ENCODE data around the gene MRPL12.
A peak's percentile ranks its signal among the peaks of the same experiment; 100 is the strongest.

The MRPL12 gene

DNA sequence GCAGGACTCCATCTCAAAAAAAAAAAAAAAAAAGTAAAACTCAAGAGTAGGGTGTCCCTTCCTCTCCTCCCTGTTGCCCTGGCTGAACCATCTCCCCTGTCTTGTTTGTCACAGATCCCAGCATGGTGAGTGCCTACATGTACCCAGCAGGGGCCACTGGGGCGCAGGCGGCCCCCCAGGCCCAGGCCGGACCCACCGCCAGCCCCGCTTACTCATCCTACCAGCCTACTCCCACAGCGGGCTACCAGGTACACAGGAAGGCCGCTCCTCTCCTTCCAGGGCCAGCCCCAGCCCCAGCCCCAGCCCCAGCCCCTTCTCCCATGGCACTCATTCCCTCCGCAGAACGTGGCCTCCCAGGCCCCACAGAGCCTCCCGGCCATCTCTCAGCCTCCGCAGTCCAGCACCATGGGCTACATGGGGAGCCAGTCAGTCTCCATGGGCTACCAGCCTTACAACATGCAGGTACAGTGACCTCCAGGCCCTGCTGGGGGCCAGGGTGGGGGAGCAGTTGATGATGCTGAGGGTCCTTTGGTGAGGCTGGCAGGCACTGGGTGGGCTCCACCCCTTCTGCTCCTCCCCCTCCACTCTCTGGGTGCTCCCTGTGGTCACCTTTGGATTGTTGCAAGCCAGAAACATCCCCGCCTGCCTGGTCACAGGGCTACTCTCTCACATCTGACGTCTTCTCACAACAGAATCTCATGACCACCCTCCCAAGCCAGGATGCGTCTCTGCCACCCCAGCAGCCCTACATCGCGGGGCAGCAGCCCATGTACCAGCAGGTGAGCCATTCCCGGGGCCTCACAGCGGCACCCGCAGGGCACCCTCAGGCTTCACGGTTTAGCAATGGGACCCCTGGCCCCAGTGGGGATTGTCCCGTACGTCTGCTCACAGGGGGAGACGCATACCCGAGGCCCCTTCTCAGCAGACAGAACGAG lies 2.5 kb upstream of the MRPL12 start:
- DNase-seq (ENCODE audit: low read depth in 3 of 3, low spot score in 1 of 3): no peak

DNA sequence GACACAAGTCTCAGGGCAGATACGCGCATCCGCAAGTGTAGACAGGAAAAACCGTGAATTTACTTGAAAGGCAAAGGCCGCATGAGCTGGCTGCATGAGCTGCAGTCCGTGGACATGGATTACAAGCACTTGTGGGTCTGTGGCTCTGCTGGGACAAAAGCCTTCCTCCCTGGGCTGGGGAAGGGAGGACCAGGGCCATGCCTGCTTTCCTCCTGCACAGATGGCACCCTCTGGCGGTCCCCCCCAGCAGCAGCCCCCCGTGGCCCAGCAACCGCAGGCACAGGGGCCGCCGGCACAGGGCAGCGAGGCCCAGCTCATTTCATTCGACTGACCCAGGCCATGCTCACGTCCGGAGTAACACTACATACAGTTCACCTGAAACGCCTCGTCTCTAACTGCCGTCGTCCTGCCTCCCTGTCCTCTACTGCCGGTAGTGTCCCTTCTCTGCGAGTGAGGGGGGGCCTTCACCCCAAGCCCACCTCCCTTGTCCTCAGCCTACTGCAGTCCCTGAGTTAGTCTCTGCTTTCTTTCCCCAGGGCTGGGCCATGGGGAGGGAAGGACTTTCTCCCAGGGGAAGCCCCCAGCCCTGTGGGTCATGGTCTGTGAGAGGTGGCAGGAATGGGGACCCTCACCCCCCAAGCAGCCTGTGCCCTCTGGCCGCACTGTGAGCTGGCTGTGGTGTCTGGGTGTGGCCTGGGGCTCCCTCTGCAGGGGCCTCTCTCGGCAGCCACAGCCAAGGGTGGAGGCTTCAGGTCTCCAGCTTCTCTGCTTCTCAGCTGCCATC lies 1.7 kb upstream of the MRPL12 start:
- no peak for DNase-seq (ENCODE audit: low read depth in 3 of 3, low spot score in 1 of 3)

DNA sequence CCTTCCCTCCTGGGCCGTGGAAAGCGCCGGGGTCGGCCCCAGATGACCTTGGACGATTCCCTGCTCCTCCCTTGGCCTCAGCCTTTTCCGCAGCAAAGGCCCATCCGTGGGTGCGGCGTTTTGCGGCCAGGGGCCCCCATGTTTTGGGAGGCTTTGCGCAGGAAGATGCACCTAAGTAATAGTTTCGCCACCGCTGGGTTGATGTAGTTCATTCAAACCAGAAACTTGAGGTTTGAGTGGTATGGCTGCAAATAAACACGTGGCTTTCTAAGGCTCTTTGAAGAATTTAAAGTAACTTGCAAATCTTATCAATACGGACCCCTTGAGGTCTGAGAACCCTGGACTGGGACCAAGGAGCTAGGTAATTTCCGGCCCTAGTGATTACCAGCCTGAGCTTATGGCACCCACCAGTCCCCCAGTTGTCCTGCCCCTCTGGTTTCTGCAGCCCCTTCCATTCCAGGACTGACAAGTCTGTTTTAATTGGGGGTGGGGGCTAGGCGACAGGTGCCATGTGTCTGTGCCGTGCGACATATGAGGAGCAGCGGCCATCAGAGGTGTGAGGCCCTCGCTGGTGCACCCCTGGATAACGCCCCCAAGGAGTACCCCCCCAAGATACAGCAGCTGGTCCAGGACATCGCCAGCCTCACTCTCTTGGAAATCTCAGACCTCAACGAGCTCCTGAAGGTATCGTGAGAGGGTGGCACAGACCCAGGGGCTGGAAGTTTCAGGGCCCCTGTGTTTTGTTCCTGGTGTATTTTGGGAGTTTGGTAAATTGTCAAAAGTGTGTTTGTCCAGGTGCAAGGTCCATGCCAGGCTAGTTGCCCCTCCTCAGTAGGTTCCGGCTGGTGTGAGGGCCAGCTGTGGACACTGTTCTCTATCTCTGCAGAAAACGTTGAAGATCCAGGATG lies 834 bp downstream of the MRPL12 start:
- DNase-seq (ENCODE audit: low read depth in 3 of 3, low spot score in 1 of 3): no peak

DNA sequence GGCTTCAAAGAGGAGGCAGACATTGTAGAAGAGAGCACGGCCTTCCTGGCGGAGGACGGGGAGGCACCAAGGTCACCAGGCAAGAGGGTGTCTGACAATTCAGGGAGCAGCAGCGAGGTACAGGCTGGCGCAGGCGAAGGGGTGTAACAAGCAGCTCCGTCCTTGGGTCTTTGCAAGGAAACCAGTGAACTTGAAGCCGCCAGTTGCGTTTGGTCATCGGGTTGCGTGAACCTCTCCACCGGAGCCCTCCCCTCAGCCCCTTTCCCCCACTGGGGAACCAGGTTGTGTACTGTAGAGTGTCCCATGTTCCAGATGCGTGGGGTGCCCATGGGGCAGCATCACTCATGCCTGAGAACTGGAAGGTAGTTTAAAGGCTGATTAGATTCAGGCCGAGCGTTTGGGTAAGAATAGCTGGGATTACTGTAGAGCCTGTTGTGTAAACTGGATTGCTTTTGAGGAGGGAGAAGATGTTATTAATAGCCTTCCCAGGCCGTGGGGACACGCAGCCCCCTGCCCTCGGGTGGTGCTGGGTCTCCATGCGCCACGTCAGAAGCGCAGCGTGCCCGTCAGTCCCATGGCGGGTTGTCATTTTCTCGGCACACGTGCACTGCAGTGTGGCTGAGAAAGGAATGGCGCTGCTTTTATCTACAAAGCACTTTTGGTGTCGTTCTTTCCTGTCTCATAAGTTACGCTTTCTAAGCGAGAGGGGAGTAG lies 2.5 kb downstream of the MRPL12 start:
- no peak for DNase-seq (ENCODE audit: low read depth in 3 of 3, low spot score in 1 of 3)

DNA sequence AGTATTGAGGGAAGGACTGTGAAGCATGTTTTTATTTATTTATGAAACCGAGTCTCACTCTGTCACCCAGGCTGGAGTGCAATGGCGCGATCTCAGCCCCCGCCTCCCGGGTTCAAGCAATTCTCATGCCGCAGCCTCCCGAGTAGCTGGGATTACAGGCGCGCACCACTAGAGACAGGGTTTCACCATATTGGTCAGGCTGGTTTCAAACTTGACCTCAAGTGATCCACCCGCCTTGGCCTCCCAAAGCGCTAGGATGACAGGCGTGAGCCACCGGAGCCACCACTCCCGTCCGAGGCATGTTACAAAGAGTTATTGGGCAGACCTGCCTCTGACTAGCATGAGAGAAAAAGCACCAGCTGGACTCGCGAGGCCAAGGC lies 3.1 kb downstream of the MRPL12 start:
- no peak for DNase-seq (ENCODE audit: low read depth in 3 of 3, low spot score in 1 of 3)

DNA sequence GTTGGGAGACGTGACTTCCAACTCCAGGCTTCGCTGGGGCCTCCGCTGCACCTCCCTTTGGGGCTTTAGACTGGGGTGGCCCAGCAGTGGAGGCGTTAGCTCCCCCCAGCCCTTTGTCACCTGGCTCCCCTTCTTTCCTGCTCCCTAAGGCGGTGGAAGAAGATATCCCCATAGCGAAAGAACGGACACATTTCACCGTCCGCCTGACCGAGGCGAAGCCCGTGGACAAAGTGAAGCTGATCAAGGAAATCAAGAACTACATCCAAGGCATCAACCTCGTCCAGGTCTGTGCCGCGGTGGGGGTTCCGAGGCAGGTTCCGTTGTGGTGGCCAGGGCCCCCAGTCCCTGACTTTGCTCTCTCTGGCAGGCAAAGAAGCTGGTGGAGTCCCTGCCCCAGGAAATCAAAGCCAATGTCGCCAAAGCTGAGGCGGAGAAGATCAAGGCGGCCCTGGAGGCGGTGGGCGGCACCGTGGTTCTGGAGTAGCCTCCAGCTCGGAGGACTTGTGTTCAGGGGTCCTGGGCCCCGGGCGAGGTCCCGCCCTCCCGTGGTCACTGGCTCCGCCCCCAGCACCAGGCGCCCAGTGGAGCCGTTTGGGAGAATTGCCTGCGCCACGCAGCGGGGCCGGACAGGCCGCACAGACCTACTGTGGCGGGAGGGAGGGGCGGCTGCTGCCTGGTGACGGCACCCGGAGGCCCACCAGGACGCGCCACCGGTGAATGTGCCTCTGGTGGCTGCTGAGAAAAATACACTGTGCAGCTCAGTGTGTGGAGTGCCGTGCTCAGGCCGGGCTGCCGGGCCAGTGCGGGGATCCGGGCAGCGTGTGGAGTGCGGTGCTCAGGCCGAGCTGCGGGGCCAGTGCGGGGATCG lies 3.8 kb downstream of the MRPL12 start:
- no peak for DNase-seq (ENCODE audit: low read depth in 3 of 3, low spot score in 1 of 3)

DNA sequence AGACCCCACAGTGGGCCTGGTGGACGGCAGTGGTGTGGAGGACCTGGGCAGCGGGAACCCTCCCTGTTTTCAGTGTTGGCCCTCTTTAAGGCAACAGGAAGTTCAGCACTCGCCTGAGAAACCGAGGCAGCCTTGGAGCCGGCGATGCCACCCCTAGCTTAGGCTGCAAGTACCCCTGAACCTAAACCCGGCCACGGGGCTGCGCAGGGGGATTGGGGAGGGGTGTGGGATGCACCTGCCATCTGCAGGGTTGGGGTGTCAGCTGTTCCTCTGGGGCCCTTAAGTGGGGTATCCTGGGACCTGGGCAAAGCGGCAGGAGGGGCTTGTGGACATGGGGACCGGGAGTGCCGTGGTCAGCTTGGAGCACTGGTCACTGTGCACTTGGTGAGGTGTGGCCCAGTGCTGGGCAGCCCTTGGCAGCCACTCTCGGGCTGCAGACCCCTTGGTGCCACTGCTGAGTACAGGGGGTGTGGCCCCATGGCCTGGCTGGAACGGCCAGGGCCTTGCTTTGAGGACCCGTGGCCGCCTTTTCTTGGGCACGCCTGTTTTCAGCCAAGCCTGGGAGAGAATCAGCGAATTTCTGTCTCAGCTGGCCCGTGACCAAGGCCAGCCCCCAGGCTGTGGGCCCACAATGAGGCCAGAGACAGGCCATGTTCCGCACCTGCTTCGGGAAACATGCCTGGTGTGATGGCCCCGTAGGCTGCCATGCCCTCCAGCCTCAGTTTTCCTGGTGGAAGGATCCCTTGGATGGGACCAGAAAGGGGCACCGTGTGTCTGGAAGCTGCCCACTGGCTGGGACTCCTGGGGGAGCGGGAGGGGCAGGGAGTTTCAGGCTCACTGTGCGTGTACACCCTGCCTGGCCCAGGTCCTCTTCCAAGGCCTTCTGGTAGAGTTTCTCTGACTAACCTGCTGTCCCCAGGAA lies 4.8 kb downstream of the MRPL12 start:
- DNase-seq (ENCODE audit: low read depth in 3 of 3, low spot score in 1 of 3): no peak

DNA sequence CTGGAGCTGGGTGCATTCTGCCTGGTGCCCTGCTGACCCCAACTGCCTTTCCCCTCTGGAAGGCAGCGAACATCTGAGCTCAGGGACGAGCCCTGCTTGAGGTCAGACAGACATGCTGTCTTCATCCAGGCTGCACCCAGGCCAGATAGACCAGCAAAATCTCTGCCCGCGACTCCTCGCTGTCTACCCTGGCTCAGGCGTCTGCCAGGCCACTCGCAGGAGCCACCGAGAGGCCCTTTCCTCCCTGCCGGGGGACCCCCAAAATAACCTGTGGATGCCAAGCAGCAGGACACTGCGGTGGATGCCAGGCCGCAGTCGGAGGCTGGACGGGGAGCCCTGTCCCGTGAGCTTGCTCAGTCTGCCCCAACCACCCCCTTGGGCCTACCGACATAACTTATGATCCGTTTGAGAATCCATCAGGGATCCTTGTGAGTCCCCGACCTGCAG lies 5.6 kb downstream of the MRPL12 start:
- no peak for DNase-seq (ENCODE audit: low read depth in 3 of 3, low spot score in 1 of 3)

DNA sequence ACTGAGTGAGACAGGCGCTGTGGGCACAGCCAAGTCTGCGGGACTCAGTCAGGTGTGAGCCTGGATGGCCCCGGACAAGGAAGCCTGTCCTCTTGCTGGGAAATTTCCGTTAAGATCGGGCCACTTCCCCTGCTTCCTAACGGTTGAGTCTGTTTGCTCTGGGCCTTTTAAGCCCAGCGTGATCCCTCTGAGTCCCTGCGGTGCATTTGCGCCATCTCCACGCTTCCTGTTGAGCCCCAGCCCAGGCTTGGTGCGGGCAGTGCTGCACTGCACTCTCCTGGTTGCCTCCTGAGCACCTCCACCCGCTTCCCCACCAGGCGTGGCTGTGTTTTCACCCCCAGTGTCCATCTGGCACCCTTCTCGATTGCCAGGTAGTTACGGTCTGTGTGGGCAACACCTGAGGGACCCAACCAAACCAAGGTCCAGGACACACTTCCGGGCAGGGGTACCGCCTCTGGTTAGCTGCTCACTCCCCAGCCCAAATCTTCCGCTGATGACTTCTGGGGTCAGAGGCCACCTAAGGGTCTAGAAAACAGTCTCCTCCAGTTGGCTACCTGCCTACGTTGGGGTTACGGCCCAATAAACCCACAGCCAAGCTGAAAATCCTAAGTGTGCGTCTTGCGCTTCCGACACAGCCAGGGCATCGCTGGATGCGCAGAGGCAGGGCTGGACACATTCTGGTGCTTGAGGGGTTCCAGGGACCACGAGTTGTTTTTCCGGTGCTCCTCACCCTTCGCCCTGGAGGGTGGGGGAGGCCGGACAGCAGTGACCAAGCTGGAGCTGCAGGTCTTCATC lies 7.5 kb downstream of the MRPL12 start:
- no peak for DNase-seq (ENCODE audit: low read depth in 3 of 3, low spot score in 1 of 3)

DNA sequence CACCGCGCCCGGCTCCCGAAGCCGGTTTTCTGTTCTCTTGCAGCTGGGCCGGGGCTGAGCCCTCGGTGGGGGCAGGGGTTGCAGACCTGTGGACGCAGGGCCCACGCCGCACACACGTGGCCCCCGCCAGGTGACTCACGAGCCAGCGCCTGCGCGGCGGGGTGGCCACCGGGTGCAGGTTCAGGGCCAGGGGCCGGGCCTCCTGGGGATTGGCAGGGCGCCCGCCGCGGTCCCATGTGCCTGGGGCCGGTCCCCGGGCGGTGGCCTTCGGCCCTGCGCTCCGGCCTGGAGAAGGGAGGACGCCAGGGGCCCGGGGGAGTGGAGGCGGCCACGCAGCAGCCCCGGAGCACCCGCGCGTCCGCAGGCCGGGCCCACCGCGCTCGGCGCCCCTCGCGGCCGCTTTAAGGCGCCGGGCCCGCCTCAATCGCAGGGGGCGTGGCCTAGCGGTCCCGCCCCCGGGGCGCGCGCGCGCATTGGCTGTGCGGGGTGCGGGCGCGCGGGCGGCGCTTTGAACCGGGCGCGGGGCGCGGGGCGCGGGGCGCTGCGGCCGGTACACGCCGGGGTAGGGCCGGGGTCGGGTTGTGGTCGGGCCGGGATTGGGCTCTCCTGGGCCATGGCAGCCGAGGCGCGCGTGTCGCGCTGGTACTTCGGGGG lies 8.8 kb downstream of the MRPL12 start, which contains the start of gene SLC25A10:
TSS of gene SLC25A10 (plus strand) at position 471 of the 654 bp plus-strand sequence. CDS start at position 614, 143 bp downstream.
- peak; percentile 31 to 70 (median 52) for DNase-seq (ENCODE audit: low read depth in 3 of 3, low spot score in 1 of 3)

DNA sequence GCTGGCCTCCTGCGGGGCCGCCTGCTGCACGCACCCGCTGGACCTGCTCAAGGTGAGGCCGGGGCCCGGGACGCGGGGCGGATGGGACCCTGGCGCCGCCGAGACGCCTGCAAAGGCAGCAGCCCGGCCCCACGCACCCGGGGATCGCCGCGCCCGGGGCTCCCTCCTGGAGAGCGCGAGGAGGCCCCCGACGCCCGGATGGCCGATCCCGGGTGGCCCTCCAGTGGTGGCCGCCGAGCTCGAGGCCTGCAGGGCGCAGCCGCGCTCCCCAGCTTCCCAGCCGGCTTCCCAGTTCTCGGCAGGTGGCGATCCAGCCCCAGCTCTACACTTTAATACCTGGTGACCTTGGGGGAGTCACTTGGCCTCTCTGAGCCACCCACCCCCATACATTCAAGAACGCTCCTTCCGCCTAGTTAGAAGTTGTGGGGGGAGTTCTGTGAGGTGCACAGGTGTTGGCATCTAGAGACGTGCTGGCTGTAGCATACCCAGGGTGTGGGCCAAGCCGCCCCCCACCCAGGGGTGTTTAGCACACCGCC lies 9.4 kb downstream of the MRPL12 start:
- no peak for DNase-seq (ENCODE audit: low read depth in 3 of 3, low spot score in 1 of 3)

DNA sequence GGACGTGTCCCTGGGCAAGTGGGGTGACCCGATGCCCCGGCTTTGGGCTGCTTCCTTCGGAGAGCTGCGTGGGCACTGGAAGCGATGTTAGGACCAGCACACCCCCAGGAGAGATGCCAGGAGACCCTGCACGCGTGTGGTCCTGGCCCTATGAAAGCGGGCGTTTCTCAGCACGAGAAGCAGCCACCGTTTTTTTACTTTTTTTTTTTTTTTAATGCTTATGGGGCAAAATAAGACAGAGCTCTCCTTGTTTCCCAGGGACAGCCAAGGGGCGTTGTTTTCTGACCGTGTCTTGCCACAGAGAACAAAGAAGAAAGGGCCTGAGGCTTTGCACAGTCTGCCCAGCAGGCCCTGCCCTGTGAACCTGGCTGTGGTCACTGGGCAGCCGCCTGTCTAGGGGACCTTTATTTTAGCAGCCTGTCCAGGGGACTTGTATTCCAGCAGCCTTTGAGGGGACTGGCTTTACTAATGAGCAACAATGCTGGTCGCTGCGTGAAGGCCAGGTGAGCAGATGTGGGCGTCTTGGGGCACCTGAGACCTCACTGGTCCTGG lies 9.9 kb downstream of the MRPL12 start:
- DNase-seq (ENCODE audit: low read depth in 3 of 3, low spot score in 1 of 3): no peak

DNA sequence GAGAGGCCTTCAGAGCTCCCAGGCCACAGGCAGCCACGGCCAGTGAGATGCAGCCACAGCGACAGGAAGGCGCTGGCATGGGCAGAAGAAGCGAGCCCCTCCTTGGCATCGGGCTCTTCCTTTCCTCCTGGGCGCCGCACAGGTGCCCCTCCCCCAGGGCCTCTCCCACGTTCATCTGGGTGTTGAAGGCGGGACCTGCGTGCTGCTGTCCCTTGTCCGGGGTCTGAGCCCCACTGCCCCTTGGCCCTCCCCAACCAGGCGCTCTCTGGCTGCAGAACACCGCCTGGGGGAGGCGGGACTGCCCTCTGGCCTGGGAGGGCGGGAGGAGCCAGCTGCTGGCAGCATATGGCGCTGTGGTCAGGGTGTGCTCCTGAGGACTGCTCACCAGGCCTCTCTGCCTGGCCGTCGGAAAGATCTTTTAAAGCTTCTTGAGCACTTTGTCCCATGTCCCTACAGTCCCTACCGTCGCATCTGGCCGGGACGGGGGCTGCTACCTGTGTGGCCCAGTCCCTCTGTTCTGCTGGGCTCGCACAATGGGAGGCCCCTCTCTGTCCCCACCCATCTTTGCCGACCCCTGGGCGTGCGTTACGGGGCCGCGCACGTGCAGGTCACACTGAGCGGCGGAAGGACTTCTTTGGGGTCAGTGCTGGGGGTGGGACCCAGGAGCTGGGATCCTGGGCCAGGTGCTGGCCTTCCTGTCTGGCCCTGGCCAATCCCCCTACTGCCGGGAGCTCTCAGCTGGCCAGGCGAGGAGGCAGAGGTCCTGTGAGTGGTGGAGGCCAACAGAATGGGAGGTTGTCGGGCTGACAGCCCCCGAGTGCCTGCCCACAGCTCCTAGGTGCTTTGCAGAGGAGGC lies 10.6 kb downstream of the MRPL12 start:
- DNase-seq (ENCODE audit: low read depth in 3 of 3, low spot score in 1 of 3): no peak

DNA sequence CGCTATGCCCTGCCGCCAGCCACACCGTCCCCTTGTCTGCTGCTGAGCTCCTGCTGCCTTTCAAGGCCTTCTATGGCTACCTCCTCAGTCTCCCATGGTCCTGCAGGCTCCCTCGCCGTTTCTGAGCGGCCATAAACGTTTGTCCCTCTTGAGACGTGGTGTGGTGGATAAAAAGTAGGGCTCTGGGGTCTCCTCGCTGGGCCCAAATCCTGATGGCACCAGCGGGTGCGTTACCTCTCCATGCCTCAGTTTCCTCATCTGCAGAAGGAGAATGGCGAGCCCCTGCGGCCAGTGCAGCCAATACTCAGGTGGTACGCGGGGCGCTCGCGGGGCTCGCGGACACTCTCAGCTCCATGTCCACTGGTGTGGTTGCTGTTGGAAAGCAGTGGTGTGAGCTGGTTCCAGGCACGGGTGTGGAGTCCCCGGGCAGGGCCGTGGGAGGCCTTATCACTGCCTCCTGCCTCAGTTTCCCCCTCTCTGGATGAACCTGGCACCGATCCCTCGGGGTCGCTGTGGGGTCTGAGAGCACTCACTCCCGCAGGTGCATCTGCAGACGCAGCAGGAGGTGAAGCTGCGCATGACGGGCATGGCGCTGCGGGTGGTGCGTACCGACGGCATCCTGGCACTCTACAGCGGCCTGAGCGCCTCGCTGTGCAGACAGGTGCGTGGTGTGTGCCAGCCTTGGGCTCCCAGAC lies 11.4 kb downstream of the MRPL12 start:
- DNase-seq (ENCODE audit: low read depth in 3 of 3, low spot score in 1 of 3): no peak

Data from stimulated activated CD4-positive, alpha-beta T cell treated with anti-CD3 and anti-CD28 coated beads, TNF-alpha, amount 100 ng/mL, for 1 hour (primary cell).